Mesodermal cell (in vitro differentiated cells): ENCODE results near the gene MYO7A.

Source experiments
- H3K27ac ChIP-seq: 2 replicates; pipeline ENCODE4 v1.7.0; 2013; ENCODE audit warnings: mild to moderate bottlenecking, low read depth, low read length, moderate library complexity; ENCODE audit not compliant: severe bottlenecking
- H3K36me3 ChIP-seq: 2 replicates; pipeline ENCODE4 v1.7.1; 2013; ENCODE audit warnings: mild to moderate bottlenecking, low read length, moderate library complexity; ENCODE audit not compliant: control insufficient read depth, insufficient read depth
- H3K4me1 ChIP-seq: one replicate; pipeline ENCODE4 v1.7.1; 2013; ENCODE audit warnings: mild to moderate bottlenecking, low read length; ENCODE audit not compliant: insufficient read depth, control insufficient read depth, poor library complexity, severe bottlenecking
- H3K4me3 ChIP-seq: 2 replicates; pipeline ENCODE4 v1.7.0; 2013; ENCODE audit warnings: low read length, control low read depth, mild to moderate bottlenecking; ENCODE audit not compliant: insufficient read depth, poor library complexity, severe bottlenecking; ENCODE audit errors: extremely low read depth
- H3K9me3 ChIP-seq: 2 replicates; pipeline ENCODE4 v1.7.1; 2013; ENCODE audit warnings: mild to moderate bottlenecking, low read length, moderate library complexity; ENCODE audit not compliant: control insufficient read depth
- WGBS, 2 experiments: methylation state at CpG; one replicate each; pipeline ENCODE4 v1.1.5; 2013; ENCODE audit warnings: missing lambda C conversion rate in 2 of 2; ENCODE audit not compliant: insufficient coverage in 2 of 2; 5-methylcytosine and 5-hydroxymethylcytosine counted together

Gene MYO7A

GRCh38 chr11:77148963-77149715, 21.1 kb downstream of the MYO7A start:
- no peak overlapping the region for H3K4me3 ChIP-seq
- H3K9me3 ChIP-seq: no peaks in the 10 kb centered on the region
- no peak overlapping the region for H3K27ac ChIP-seq
- peaks cover 3% of the 10 kb centered on the region for H3K4me1 ChIP-seq
- H3K36me3 ChIP-seq: no peaks in the 10 kb centered on the region
- 90 to 91% methylated on average over 8 of the region's 8 CpGs for WGBS, 2 experiments

- 73 to 76% methylated on average over 9 to 10 of the region's 12 CpGs for WGBS, 2 experiments
- Histone ChIP-seq H3K9me3 (no peaks in the 10 kb centered on the region), H3K4me3 (no peak overlapping the region), H3K4me1 (peaks cover 3% of the 10 kb centered on the region), H3K27ac (no peak overlapping the region), H3K36me3 (no peaks in the 10 kb centered on the region)
Measured at GRCh38 chr11:77149716-77150392, 21.8 kb downstream of the MYO7A start.

- WGBS, 2 experiments: 88 to 89% methylated on average over 9 of the region's 10 CpGs
- Histone ChIP-seq H3K4me3 (no peak overlapping the region), H3K4me1 (peaks cover 3% of the 10 kb centered on the region), H3K27ac (no peak overlapping the region), H3K36me3 (no peaks in the 10 kb centered on the region), H3K9me3 (no peaks in the 10 kb centered on the region)
Measured at GRCh38 chr11:77150836-77151235, 22.8 kb downstream of the MYO7A start.

- no peaks in the 10 kb centered on the region for H3K9me3 ChIP-seq
- H3K4me1 ChIP-seq: peaks cover 3% of the 10 kb centered on the region
- H3K27ac ChIP-seq: no peak overlapping the region
- H3K36me3 ChIP-seq: no peaks in the 10 kb centered on the region
- no peak overlapping the region for H3K4me3 ChIP-seq
- 85 to 98% methylated on average over 5 of the region's 11 CpGs for WGBS, 2 experiments
Measured at GRCh38 chr11:77151804-77152509, 23.9 kb downstream of the MYO7A start.

- Histone ChIP-seq H3K4me3 (no peak overlapping the region), H3K4me1 (peaks cover 3% of the 10 kb centered on the region), H3K27ac (no peak overlapping the region), H3K9me3 (no peaks in the 10 kb centered on the region), H3K36me3 (no peaks in the 10 kb centered on the region)
- 92 to 96% methylated on average over 5 to 6 of the region's 6 CpGs for WGBS, 2 experiments
Measured at GRCh38 chr11:77152846-77153245, 24.8 kb downstream of the MYO7A start.

- Histone ChIP-seq H3K4me3 (no peak overlapping the region), H3K36me3 (no peaks in the 10 kb centered on the region), H3K4me1 (peaks cover 3% of the 10 kb centered on the region), H3K9me3 (no peaks in the 10 kb centered on the region), H3K27ac (no peak overlapping the region)
- 86 to 88% methylated on average over 16 to 20 of the region's 20 CpGs for WGBS, 2 experiments
Measured at GRCh38 chr11:77153276-77154185, 25.5 kb downstream of the MYO7A start.

GRCh38 chr11:77154381-77155081, 26.5 kb downstream of the MYO7A start:
- WGBS, 2 experiments: 91 to 100% methylated on average over 5 to 6 of the region's 10 CpGs
- Histone ChIP-seq H3K36me3 (no peaks in the 10 kb centered on the region), H3K4me1 (peaks cover 3% of the 10 kb centered on the region), H3K4me3 (no peak overlapping the region), H3K9me3 (no peaks in the 10 kb centered on the region), H3K27ac (no peak overlapping the region)

GRCh38 chr11:77155082-77155475, 27.0 kb downstream of the MYO7A start:
- H3K27ac ChIP-seq: no peak overlapping the region
- no peak overlapping the region for H3K4me3 ChIP-seq
- no peaks in the 10 kb centered on the region for H3K36me3 ChIP-seq
- H3K4me1 ChIP-seq: peaks cover under 1% of the 10 kb centered on the region
- 100% methylated on average over 1 to 2 of the region's 4 CpGs for WGBS, 2 experiments
- no peaks in the 10 kb centered on the region for H3K9me3 ChIP-seq

GRCh38 chr11:77155556-77156130, 27.6 kb downstream of the MYO7A start:
- Histone ChIP-seq H3K36me3 (no peaks in the 10 kb centered on the region), H3K9me3 (no peaks in the 10 kb centered on the region), H3K4me3 (no peak overlapping the region), H3K4me1 (no peaks in the 10 kb centered on the region), H3K27ac (no peak overlapping the region)
- 95 to 96% methylated on average over 10 to 11 of the region's 13 CpGs for WGBS, 2 experiments
